HCT116 (cell line): Measurements from ENCODE around the gene C2CD4B. TPM values are rescaled to one million over a fixed set of nuclear protein-coding genes. Genes with fewer than 3 reads are reported as not detected.
A peak's percentile ranks its signal among the peaks of the same experiment; 100 is the strongest.

Experiments used
- ATF3 ChIP-seq: IDR thresholded peaks from 2 replicates; pipeline ENCODE4 v1.6.1; 2012
- ELF1 ChIP-seq: IDR thresholded peaks from 2 replicates; pipeline ENCODE4 v1.6.1; 2012; ENCODE audit warnings: low read depth, borderline replicate concordance
- EZH2 ChIP-seq: fragments of 200-600 bp; sonication (generic); IDR thresholded peaks from 2 replicates; pipeline ENCODE4 v1.6.1; 2017; ENCODE audit warnings: antibody characterized with exemption, mixed run types
- EZH2phosphoT487 ChIP-seq: fragments of 200-600 bp; IDR thresholded peaks from 2 replicates; pipeline ENCODE4 v1.6.1; 2018; ENCODE audit warnings: antibody characterized with exemption, borderline replicate concordance
- FOSL1 ChIP-seq: IDR thresholded peaks from 2 replicates; pipeline ENCODE4 v1.6.1; 2012; ENCODE audit warnings: low read depth
- POLR2AphosphoS5 ChIP-seq: IDR thresholded peaks from 2 replicates; pipeline ENCODE4 v1.6.1; 2011; ENCODE audit warnings: mild to moderate bottlenecking, low read depth, low read length, moderate library complexity
- SIN3A ChIP-seq: IDR thresholded peaks from 2 replicates; pipeline ENCODE4 v1.6.1; 2012; ENCODE audit warnings: low read depth
- TCF7L2 ChIP-seq: IDR thresholded peaks from 2 replicates; pipeline ENCODE4 v1.7.0; 2011; ENCODE audit warnings: borderline replicate concordance, inconsistent platforms; ENCODE audit not compliant: insufficient read depth, insufficient read length; ENCODE audit errors: extremely low read depth
- YY1 ChIP-seq: IDR thresholded peaks from 2 replicates; pipeline ENCODE4 v1.6.1; 2011; ENCODE audit warnings: low read length, low read depth, moderate library complexity, mild to moderate bottlenecking; ENCODE audit not compliant: insufficient replicate concordance; ENCODE audit errors: extremely low read depth
- ZFX ChIP-seq: fragments of 450-650 bp; IDR thresholded peaks from 2 replicates; pipeline ENCODE4 v1.6.1; 2017
- total RNA-seq: library from RNA; stranded (reverse); gene quantifications from one replicate; pipeline ENCODE4 v1.2.1, GENCODE V29; 2021; ENCODE audit not compliant: unreplicated experiment
- TF ChIP-seq, protein P1 (sequence below): IDR thresholded peaks from 2 replicates; pipeline ENCODE4 v1.6.1; 2012
- TF ChIP-seq, protein P2 (sequence below), 3 experiments: fragments of 200-600 bp in 1 of 3; sonication (generic) in 1 of 3; IDR thresholded peaks in 2 of 3; conservative IDR thresholded peaks in 1 of 3; 2 replicates each; pipeline ENCODE4 v1.5.1; 2012 to 2017; ENCODE audit warnings: low read depth in 2 of 3, low read length in 2 of 3, antibody characterized with exemption in 1 of 3, borderline replicate concordance in 1 of 3, control low read depth in 1 of 3, mild to moderate bottlenecking in 1 of 3, mixed read lengths in 1 of 3, mixed run types in 1 of 3, moderate library complexity in 1 of 3; ENCODE audit not compliant: insufficient read depth in 1 of 3

The C2CD4B gene
- total RNA-seq, 1 experiment from 2014 or later = not detected

GRCh38 chr15:62119227-62119864 lies 45.7 kb downstream of the C2CD4B start (continued):
- TF ChIP-seq, protein P1, sequence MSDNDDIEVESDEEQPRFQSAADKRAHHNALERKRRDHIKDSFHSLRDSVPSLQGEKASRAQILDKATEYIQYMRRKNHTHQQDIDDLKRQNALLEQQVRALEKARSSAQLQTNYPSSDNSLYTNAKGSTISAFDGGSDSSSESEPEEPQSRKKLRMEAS = no peak
- TF ChIP-seq SIN3A = no peak
- TF ChIP-seq ELF1 = peak; percentile 54
- no peak for TF ChIP-seq YY1
- no peak for TF ChIP-seq ZFX
- no peak for TF ChIP-seq EZH2phosphoT487
- peak; percentile 37; the same call in 1 of the 2 replicates for TF ChIP-seq FOSL1
- TF ChIP-seq, protein P2, sequence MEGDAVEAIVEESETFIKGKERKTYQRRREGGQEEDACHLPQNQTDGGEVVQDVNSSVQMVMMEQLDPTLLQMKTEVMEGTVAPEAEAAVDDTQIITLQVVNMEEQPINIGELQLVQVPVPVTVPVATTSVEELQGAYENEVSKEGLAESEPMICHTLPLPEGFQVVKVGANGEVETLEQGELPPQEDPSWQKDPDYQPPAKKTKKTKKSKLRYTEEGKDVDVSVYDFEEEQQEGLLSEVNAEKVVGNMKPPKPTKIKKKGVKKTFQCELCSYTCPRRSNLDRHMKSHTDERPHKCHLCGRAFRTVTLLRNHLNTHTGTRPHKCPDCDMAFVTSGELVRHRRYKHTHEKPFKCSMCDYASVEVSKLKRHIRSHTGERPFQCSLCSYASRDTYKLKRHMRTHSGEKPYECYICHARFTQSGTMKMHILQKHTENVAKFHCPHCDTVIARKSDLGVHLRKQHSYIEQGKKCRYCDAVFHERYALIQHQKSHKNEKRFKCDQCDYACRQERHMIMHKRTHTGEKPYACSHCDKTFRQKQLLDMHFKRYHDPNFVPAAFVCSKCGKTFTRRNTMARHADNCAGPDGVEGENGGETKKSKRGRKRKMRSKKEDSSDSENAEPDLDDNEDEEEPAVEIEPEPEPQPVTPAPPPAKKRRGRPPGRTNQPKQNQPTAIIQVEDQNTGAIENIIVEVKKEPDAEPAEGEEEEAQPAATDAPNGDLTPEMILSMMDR (IDR thresholded peaks at IDR 0.05 in 2 of 3, conservative IDR thresholded peaks at IDR 0.05 in 1 of 3; ENCODE audit: borderline replicate concordance in 1 of 3, insufficient read depth in 1 of 3, low read depth in 2 of 3, low read length in 2 of 3) = no peak
- TF ChIP-seq POLR2AphosphoS5 = no peak
- no peak for TF ChIP-seq EZH2
- peak; percentile 89 for TF ChIP-seq ATF3
- TF ChIP-seq TCF7L2 = no peak
